Right lung (tissue), 10 donors: Measurements from ENCODE around the gene LGALS7. TPM values are rescaled to one million over a fixed set of nuclear protein-coding genes. Genes with fewer than 3 reads are reported as not detected.
"Not testable (repeated sequence)": the region's sequence is repeated elsewhere in the genome, so short reads cannot be mapped to it uniquely, and the experiment has no call there.

ENCODE experiments used
- DNase-seq, 2 donors: peaks; one replicate each; pipeline ENCODE4 v3.0.0-alpha.2; 2013
- long read RNA-seq, 8 donors: transcript quantifications; one replicate each; lab custom pipeline, GENCODE V29; 2026
- polyA plus RNA-seq, 5 donors: library from polyadenylated mRNA; unstranded; fragments of 120-200 nt; gene quantifications; one replicate each; pipeline versions ENCODE4 v1.2.1 to v1.2.3, GENCODE V29; 2013; ENCODE audit warnings: inconsistent platforms in 1 of 5, low replicate concordance in 1 of 5; ENCODE audit not compliant: insufficient read length in 5 of 5, insufficient read depth in 1 of 5

The LGALS7 gene
- 1 to 10 TPM in 2 of 5 donors, under 1 TPM in 2, not detected in 1; 0.26 to 2.2 (median 1.2) TPM for polyA plus RNA-seq
- long read RNA-seq, donor 1: 0 reads
- long read RNA-seq, donor 2: 0 reads
- long read RNA-seq, donor 3, partial matches to known transcripts: 0 of 1 reads
- long read RNA-seq, donor 3, other reads (novel, unspliced or antisense): 0 of 1 reads
- long read RNA-seq, donor 4: 0 reads
- long read RNA-seq, donor 5: 0 reads
- long read RNA-seq, donor 6: 0 reads
- long read RNA-seq, donor 7, partial matches to known transcripts: 0 of 1 reads
- long read RNA-seq, donor 7, other reads (novel, unspliced or antisense): 0 of 1 reads
- long read RNA-seq, donor 8: 0 reads

GRCh38 chr19:38773469-38774177, at the start of gene LGALS7:
Gene LGALS7, minus strand, starts transcription at chr19:38773517. Its CDS starts 25 bp downstream, at chr19:38773492.
- DNase-seq: no peak

GRCh38 chr19:38821230-38821825, 48.0 kb upstream of the LGALS7 start:
- not testable (repeated sequence) for DNase-seq

GRCh38 chr19:38819231-38819920, 46.1 kb upstream of the LGALS7 start:
- DNase-seq: no peak

- no peak for DNase-seq
These were observed 43.8 kb upstream of the LGALS7 start for GRCh38 chr19:38817081-38817480.

GRCh38 chr19:38816131-38816750, 42.9 kb upstream of the LGALS7 start:
- no peak for DNase-seq

GRCh38 chr19:38815059-38816001, 42.0 kb upstream of the LGALS7 start:
- no peak for DNase-seq

- not testable (repeated sequence) for DNase-seq
These were observed 40.6 kb upstream of the LGALS7 start for GRCh38 chr19:38813932-38814331.

GRCh38 chr19:38813323-38813722, 40.0 kb upstream of the LGALS7 start:
- no peak for DNase-seq

GRCh38 chr19:38812841-38813320, 39.6 kb upstream of the LGALS7 start, which contains the start of gene LGALS4:
Gene LGALS4, minus strand, starts transcription at chr19:38812945. Its CDS starts 59 bp downstream, at chr19:38812886.
- no peak for DNase-seq

- no peak for DNase-seq
These were observed 38.9 kb upstream of the LGALS7 start for GRCh38 chr19:38812009-38812840.

- DNase-seq: no peak
These were observed 36.4 kb upstream of the LGALS7 start for GRCh38 chr19:38809592-38810252.

- DNase-seq: no peak
These were observed 35.4 kb upstream of the LGALS7 start for GRCh38 chr19:38808741-38809140.

GRCh38 chr19:38807374-38808098, 34.2 kb upstream of the LGALS7 start:
- DNase-seq: not testable (repeated sequence)

- DNase-seq: no peak
These were observed 33.1 kb upstream of the LGALS7 start for GRCh38 chr19:38806371-38806770.

GRCh38 chr19:38805180-38805579, 31.9 kb upstream of the LGALS7 start:
- no peak for DNase-seq

- DNase-seq: no peak
These were observed 30.2 kb upstream of the LGALS7 start for GRCh38 chr19:38803543-38803942.

- DNase-seq: no peak
These were observed 28.2 kb upstream of the LGALS7 start for GRCh38 chr19:38801359-38802095.
